ENCODE measurements around the gene FOXO1.
"Not testable (repeated sequence)": the region's sequence is repeated elsewhere in the genome, so short reads cannot be mapped to it uniquely, and the experiment has no call there.

Gene FOXO1

GRCh38 chr13:40666933-40667621 is 636 bp upstream of the FOXO1 start:
- TF ChIP-seq CTCF (IDR thresholded peaks at IDR 0.05; ENCODE audit: low read depth, low read length) = no peak
- peak overlapping the region; percentile 66 to 70 for H3K4me3 ChIP-seq (replicated peaks in 1 of 2; ENCODE audit: low read depth in 2 of 2, low read length in 2 of 2)
- DNase-seq (ENCODE audit: low read depth in 2 of 2) = no peak

DNA sequence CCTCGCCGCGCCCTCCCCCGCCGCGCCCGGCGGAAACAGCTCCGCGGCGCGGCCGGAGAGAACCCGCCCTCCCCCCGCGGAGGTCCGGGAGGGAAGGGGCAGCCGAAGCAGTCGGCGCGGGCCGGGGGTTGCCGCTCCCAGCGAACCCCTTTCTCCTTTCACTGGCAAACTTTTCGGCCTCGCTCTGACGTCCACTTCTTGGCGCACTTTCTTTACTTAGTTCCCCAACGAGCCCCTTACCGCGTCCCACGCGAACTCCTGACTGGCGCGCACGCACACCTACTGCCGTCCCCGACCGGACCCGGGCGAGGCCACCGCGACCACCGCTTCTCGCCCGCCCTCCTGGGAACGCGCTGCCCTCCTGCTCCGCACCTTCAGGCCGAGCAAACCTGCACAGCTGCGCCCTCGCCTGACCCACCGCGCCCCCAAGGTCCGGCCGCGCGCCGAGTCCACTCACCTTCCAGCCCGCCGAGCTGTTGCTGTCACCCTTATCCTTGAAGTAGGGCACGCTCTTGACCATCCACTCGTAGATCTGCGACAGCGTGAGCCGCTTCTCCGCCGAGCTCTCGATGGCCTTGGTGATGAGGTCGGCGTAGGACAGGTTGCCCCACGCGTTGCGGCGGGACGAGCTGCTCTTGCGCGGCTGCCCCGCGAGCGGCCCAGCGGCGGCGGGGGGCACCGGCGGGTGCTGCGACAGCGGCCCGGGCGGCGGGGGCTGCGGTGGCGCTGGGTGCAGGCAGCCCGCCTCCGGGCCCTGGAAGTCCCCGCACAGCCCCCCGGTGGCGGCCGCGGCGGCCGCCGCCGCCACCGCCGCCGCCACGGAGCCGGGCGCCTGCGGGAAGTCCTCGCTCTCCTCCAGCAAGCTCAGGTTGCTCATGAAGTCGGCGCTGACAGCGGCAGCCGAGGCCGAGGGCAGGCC is 1.1 kb downstream of the FOXO1 start:
- peak in 1 of 2 donors; percentile 39 for DNase-seq (ENCODE audit: low read depth in 2 of 2)
- no peak for TF ChIP-seq CTCF (IDR thresholded peaks at IDR 0.05; ENCODE audit: low read depth, low read length)
- peak overlapping the region; percentile 91 to 94 for H3K4me3 ChIP-seq (replicated peaks in 1 of 2; ENCODE audit: low read depth in 2 of 2, low read length in 2 of 2)

- H3K4me3 ChIP-seq (replicated peaks in 1 of 2; ENCODE audit: low read depth in 2 of 2, low read length in 2 of 2) = peak overlapping the region; percentile 91 to 94
- no peak for TF ChIP-seq CTCF (IDR thresholded peaks at IDR 0.05; ENCODE audit: low read depth, low read length)
- DNase-seq (ENCODE audit: low read depth in 2 of 2) = peak; percentile 60 to 63
Observed at GRCh38 chr13:40664350-40665125, 1.9 kb downstream of the FOXO1 start.

DNA sequence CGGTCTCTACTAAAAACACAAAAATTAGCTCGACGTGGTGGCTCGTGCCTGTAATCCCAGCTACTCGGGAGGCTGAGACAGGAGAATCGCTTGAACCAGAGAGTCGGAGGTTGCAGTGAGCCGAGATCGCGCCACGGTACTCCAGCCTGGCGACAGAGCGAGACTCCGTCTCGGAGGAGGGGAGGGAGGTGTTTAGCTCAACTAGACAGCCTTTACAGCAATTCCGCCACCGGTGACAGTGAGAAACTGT is 2.4 kb downstream of the FOXO1 start:
- H3K4me3 ChIP-seq (replicated peaks in 1 of 2; ENCODE audit: low read depth in 2 of 2, low read length in 2 of 2) = peak overlapping the region; percentile 91 to 94
- DNase-seq (ENCODE audit: low read depth in 2 of 2) = not testable (repeated sequence)

DNA sequence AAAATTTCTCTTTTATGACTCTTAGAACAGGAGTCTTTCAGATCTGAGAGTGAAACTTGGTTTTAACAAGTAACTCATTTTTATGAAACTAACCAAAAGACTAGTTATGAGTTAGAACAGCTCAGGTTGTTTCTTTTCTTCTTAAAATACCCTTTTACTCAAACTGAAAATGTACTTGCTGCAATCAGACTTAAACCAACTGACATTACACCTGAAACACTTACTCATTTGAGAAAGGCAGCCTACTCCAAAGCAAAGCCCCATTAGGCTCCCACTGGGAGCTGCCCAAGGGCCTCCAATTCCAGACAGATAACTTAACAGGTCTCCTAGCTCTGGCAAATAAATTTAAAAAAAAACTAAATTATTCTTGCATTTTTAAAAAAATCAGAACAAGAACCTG is 3.6 kb downstream of the FOXO1 start:
- peak in 1 of 2 donors; percentile 21 for DNase-seq (ENCODE audit: low read depth in 2 of 2)
- no peak overlapping the region for H3K4me3 ChIP-seq (replicated peaks in 1 of 2; ENCODE audit: low read depth in 2 of 2, low read length in 2 of 2)

DNA sequence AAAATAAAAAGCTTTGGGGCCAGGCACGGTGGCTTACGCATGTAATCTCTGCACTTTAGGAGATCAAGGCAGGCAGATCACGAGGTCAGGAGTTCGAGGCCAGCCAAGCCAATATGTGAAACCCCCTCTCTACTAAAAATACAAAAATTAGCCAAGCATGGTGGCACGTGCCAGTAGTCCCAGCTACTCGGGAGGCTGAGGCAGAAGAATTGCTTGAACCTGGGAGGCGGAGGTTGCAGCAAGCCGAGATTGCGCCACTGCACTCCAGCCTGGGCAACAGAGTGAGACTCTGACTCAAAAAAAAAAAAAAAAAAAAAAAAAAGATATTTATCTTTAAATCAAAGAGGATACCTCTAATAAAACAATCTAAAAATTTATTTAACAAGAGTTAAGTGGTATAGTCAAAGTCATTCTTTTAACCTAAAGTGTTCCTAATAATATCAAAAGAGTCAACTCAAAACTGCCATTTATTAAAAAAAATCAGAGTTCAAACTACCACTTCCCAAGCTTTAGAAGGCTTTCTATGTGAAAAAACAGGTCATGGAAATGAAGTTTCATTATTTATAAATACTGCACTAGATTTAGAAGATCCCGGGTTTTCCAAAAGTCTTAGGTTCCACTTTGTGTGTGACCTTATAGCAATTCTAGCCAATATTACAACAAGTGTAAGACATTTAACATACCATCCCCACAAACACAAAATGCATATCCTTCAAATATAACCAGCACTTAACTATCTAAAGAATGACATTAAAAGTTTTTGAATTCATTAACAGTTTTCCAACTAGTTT is 4.4 kb downstream of the FOXO1 start:
- H3K4me3 ChIP-seq (replicated peaks in 1 of 2; ENCODE audit: low read depth in 2 of 2, low read length in 2 of 2) = no peak overlapping the region
- no peak for DNase-seq (ENCODE audit: low read depth in 2 of 2)

More for the DNA sequence above, 3.6 kb downstream of the FOXO1 start:
- no peak for TF ChIP-seq CTCF (IDR thresholded peaks at IDR 0.05; ENCODE audit: low read depth, low read length)

More for the DNA sequence above, 4.4 kb downstream of the FOXO1 start:
- TF ChIP-seq CTCF (IDR thresholded peaks at IDR 0.05; ENCODE audit: low read depth, low read length) = no peak

Data from cardiac fibroblast (primary cell).